HEK293 (cell line): ENCODE results near the gene P4HA1.

Source experiments
- CTCF ChIP-seq: fragments of 450-650 bp; formaldehyde crosslinking; IDR thresholded peaks from 2 replicates; pipeline ENCODE4 v1.5.1; 2016; ENCODE audit warnings: missing biosample characterization, missing genetic modification characterization
- HOXA7 ChIP-seq: sonication (generic); formaldehyde crosslinking; IDR thresholded peaks from 2 replicates; pipeline ENCODE4 v1.8.1; 2022; ENCODE audit warnings: missing genetic modification reagents, borderline replicate concordance
- KLF1 ChIP-seq: fragments of 450-650 bp; formaldehyde crosslinking; IDR thresholded peaks from 2 replicates; pipeline ENCODE4 v1.5.1; 2016; ENCODE audit warnings: missing biosample characterization, missing genetic modification characterization
- MZF1 ChIP-seq: fragments of 450-650 bp; formaldehyde crosslinking; IDR thresholded peaks from 2 replicates; pipeline ENCODE4 v1.5.1; 2017; ENCODE audit warnings: missing biosample characterization, missing genetic modification characterization, borderline replicate concordance
- SP2 ChIP-seq: fragments of 450-650 bp; formaldehyde crosslinking; IDR thresholded peaks from 2 replicates; pipeline ENCODE4 v1.5.1; 2016; ENCODE audit warnings: missing biosample characterization, missing genetic modification characterization
- ZNF133 ChIP-seq: fragments of 450-650 bp; formaldehyde crosslinking; IDR thresholded peaks from 2 replicates; pipeline ENCODE4 v1.5.1; 2016; ENCODE audit warnings: missing biosample characterization, missing genetic modification characterization
- ZNF274 ChIP-seq, 2 experiments: fragments of 200-500 bp in 1 of 2; fragments of 450-650 bp in 1 of 2; sonication (Bioruptor generic) in 1 of 2; formaldehyde crosslinking in 1 of 2; IDR thresholded peaks; 2 replicates each; pipeline versions ENCODE4 v1.5.1 to v1.6.1; 2014 to 2016; ENCODE audit warnings: borderline replicate concordance in 1 of 2, inconsistent platforms in 1 of 2, low read length in 1 of 2, missing biosample characterization in 1 of 2, missing genetic modification characterization in 1 of 2
- ZNF362 ChIP-seq: fragments of 450-650 bp; formaldehyde crosslinking; IDR thresholded peaks from 2 replicates; pipeline ENCODE4 v1.5.1; 2016; ENCODE audit warnings: missing biosample characterization, missing genetic modification characterization
- ZNF391 ChIP-seq: fragments of 450-650 bp; formaldehyde crosslinking; IDR thresholded peaks from 2 replicates; pipeline ENCODE4 v1.5.1; 2016; ENCODE audit warnings: low read depth, missing biosample characterization, missing genetic modification characterization, borderline replicate concordance
- ZNF510 ChIP-seq: fragments of 450-650 bp; formaldehyde crosslinking; IDR thresholded peaks from 2 replicates; pipeline ENCODE4 v1.5.1; 2018; ENCODE audit warnings: mild to moderate bottlenecking, missing genetic modification characterization, missing biosample characterization; ENCODE audit not compliant: insufficient replicate concordance
- ZNF639 ChIP-seq: fragments of 450-650 bp; formaldehyde crosslinking; IDR thresholded peaks from 2 replicates; pipeline ENCODE4 v1.5.1; 2016; ENCODE audit warnings: missing biosample characterization, missing genetic modification characterization

- no peak for TF ChIP-seq SP2
- no peak for TF ChIP-seq MZF1 (tag by site-specific recombination)
- TF ChIP-seq CTCF (tag by site-specific recombination): no peak
- TF ChIP-seq ZNF362: 0 out of 2 replicates have a peak, but pooled peaks have one; percentile 23
- no peak for TF ChIP-seq KLF1 (tag by site-specific recombination)
- no peak for TF ChIP-seq ZNF639 (tag by site-specific recombination)
- TF ChIP-seq HOXA7 (CRISPR knock-in tag): no peak
- no peak for TF ChIP-seq ZNF510 (tag by site-specific recombination)
- no peak for TF ChIP-seq ZNF274 (IDR thresholded peaks at IDR 0.05; ENCODE audit: low read length)
- no peak for TF ChIP-seq ZNF274 (tag by site-specific recombination; IDR thresholded peaks at IDR 0.05; ENCODE audit: borderline replicate concordance)
- TF ChIP-seq ZNF391: no peak
- TF ChIP-seq ZNF133: no peak
These were observed 9.8 kb downstream of the P4HA1 start for GRCh38 chr10:73086816-73087215.
